SK-N-SH (cell line): ENCODE data around the gene PTGR3. TPM values are rescaled to one million over a fixed set of nuclear protein-coding genes. Genes with fewer than 3 reads are reported as not detected.

Experiments used
- CTCF ChIA-PET: fragments of 300-600, 350-600 bp; formaldehyde crosslinking; extraction: SDS; loops from one replicate; lab custom pipeline; 2021; lab: Yijun Ruan, JAX
- POLR2A ChIA-PET: fragments of 350-600 bp; sonication (Branson Sonifier 250); formaldehyde crosslinking; extraction: SDS; loops from one replicate; lab custom pipeline; 2020; ENCODE audit warnings: antibody characterized with exemption, inconsistent platforms; lab: Yijun Ruan, JAX
- DNase-seq: peaks from one replicate; pipeline ENCODE4 v3.0.0; 2012
- H2AFZ ChIP-seq: fragments of 200-600 bp; sonication (generic); 2 replicates; pipeline ENCODE4 v1.8.1; 2016; ENCODE audit warnings: antibody characterized with exemption, mild to moderate bottlenecking, low read depth
- H3F3A ChIP-seq: fragments of 200-600 bp; sonication (generic); replicated peaks from 2 replicates; pipeline ENCODE3; 2016; ENCODE audit warnings: antibody characterized with exemption, mild to moderate bottlenecking; ENCODE audit not compliant: insufficient read depth
- H3K27ac ChIP-seq, 2 experiments: fragments of 200-500 bp in 1 of 2; fragments of 200-600 bp in 1 of 2; sonication (Bioruptor generic) in 1 of 2; sonication (generic), shearing (Covaris generic) in 1 of 2; 2 replicates each; pipeline versions ENCODE4 v1.5.1 to v1.6.1; 2014 to 2016; ENCODE audit warnings: low read depth in 2 of 2, inconsistent platforms in 1 of 2, low read length in 1 of 2, mild to moderate bottlenecking in 1 of 2, mixed read lengths in 1 of 2
- H3K27me3 ChIP-seq: fragments of 200-600 bp; sonication (generic), shearing (Covaris generic); 2 replicates; pipeline ENCODE4 v1.6.1; 2016; ENCODE audit warnings: mixed run types; ENCODE audit not compliant: insufficient read depth
- H3K36me3 ChIP-seq, 2 experiments: fragments of 200-500 bp in 1 of 2; fragments of 200-600 bp in 1 of 2; sonication (Bioruptor generic) in 1 of 2; sonication (generic) in 1 of 2; replicated peaks in 1 of 2; 2 replicates each; pipeline versions ENCODE3 to v1.5.1; 2014 to 2016; ENCODE audit warnings: low read length in 1 of 2, mild to moderate bottlenecking in 1 of 2; ENCODE audit not compliant: insufficient read depth in 2 of 2, control insufficient read depth in 1 of 2
- H3K4me1 ChIP-seq, 2 experiments: fragments of 200-500 bp in 1 of 2; fragments of 200-600 bp in 1 of 2; sonication (Bioruptor generic) in 1 of 2; sonication (generic), shearing (Covaris generic) in 1 of 2; 2 replicates each; pipeline versions ENCODE4 v1.5.1 to v1.6.1; 2014 to 2016; ENCODE audit warnings: low read depth in 1 of 2, low read length in 1 of 2, mixed run types in 1 of 2; ENCODE audit not compliant: insufficient read depth in 2 of 2, control insufficient read depth in 1 of 2
- H3K4me2 ChIP-seq: fragments of 200-600 bp; sonication (generic), shearing (Covaris generic); 2 replicates; pipeline ENCODE4 v1.6.1; 2017; ENCODE audit warnings: mixed run types
- H3K4me3 ChIP-seq, 2 experiments: fragments of 200-500 bp in 1 of 2; fragments of 200-600 bp in 1 of 2; sonication (Bioruptor generic) in 1 of 2; sonication (generic), shearing (Covaris generic) in 1 of 2; 2 replicates each; pipeline versions ENCODE4 v1.5.1 to v1.8.1; 2014 to 2016; ENCODE audit warnings: low read depth in 2 of 2, inconsistent platforms in 1 of 2, low read length in 1 of 2, mild to moderate bottlenecking in 1 of 2, mixed read lengths in 1 of 2, moderate library complexity in 1 of 2
- H3K79me2 ChIP-seq: fragments of 200-600 bp; sonication (generic); 2 replicates; pipeline ENCODE4 v1.8.1; 2017; ENCODE audit warnings: mild to moderate bottlenecking; ENCODE audit not compliant: insufficient read depth
- H3K9ac ChIP-seq: fragments of 200-600 bp; sonication (generic); 2 replicates; pipeline ENCODE4 v1.6.1; 2017; ENCODE audit warnings: mixed run types
- H3K9me2 ChIP-seq: fragments of 200-600 bp; sonication (generic); 2 replicates; pipeline ENCODE4 v1.6.1; 2017; ENCODE audit warnings: mixed run types
- H3K9me3 ChIP-seq: fragments of 200-600 bp; sonication (generic); 2 replicates; pipeline ENCODE4 v1.6.1; 2017; ENCODE audit warnings: mixed run types, mild to moderate bottlenecking, moderate library complexity
- H4K20me1 ChIP-seq: fragments of 200-600 bp; sonication (generic); 2 replicates; pipeline ENCODE4 v1.6.1; 2017; ENCODE audit warnings: mild to moderate bottlenecking, mixed run types; ENCODE audit not compliant: insufficient read depth
- EZH2phosphoT487 ChIP-seq: fragments of 200-600 bp; sonication (generic); IDR thresholded peaks from 2 replicates; pipeline ENCODE4 v1.6.1; 2017; ENCODE audit warnings: low read depth, mixed run types, mild to moderate bottlenecking, antibody characterized with exemption, moderate library complexity, borderline replicate concordance
- FOSL2 ChIP-seq: IDR thresholded peaks from 2 replicates; pipeline ENCODE4 v1.4.0; 2012; ENCODE audit warnings: low read depth, mild to moderate bottlenecking, moderate library complexity, borderline replicate concordance
- FOXM1 ChIP-seq: IDR thresholded peaks from 2 replicates; pipeline ENCODE4 v1.4.0; 2012; ENCODE audit warnings: low read depth, mild to moderate bottlenecking
- GATA2 ChIP-seq: sonication (generic); formaldehyde crosslinking; IDR thresholded peaks from 2 replicates; pipeline ENCODE4 v1.5.0; 2020; ENCODE audit warnings: mild to moderate bottlenecking, missing genetic modification reagents
- IRF3 ChIP-seq: fragments of 150-350 bp; IDR thresholded peaks from 2 replicates; pipeline ENCODE4 v1.6.1; 2016; ENCODE audit warnings: mild to moderate bottlenecking, low read depth, low read length
- MEF2A ChIP-seq: IDR thresholded peaks from 2 replicates; pipeline ENCODE4 v1.4.0; 2012; ENCODE audit warnings: low read depth, borderline replicate concordance
- MXI1 ChIP-seq: IDR thresholded peaks from 2 replicates; pipeline ENCODE4 v1.6.1; 2012; ENCODE audit warnings: mild to moderate bottlenecking, low read depth, low read length, improper control_type of control experiment
- NRF1 ChIP-seq: IDR thresholded peaks from 2 replicates; pipeline ENCODE4 v1.6.1; 2012; ENCODE audit warnings: low read depth, mild to moderate bottlenecking, low read length
- POLR2AphosphoS5 ChIP-seq: IDR thresholded peaks from 2 replicates; pipeline ENCODE4 v1.6.1; 2012; ENCODE audit warnings: low read depth, low read length
- WGBS: methylation state at CpG from one replicate; pipeline ENCODE4 v1.1.6; 2017; ENCODE audit warnings: low lambda C conversion rate; 5-methylcytosine and 5-hydroxymethylcytosine counted together
- polyA plus RNA-seq, 3 experiments: library from polyadenylated mRNA; depleted of rRNA; stranded (reverse); fragments of >200 nt; gene quantifications; 2 replicates each; pipeline ENCODE4 v1.2.3, GENCODE V29; 2012
- TF ChIP-seq, protein P1 (sequence below): IDR thresholded peaks from 2 replicates; pipeline ENCODE4 v1.6.1; 2012; ENCODE audit warnings: mild to moderate bottlenecking, low read depth, low read length, moderate library complexity
- TF ChIP-seq, protein P2 (sequence below): IDR thresholded peaks from 2 replicates; pipeline ENCODE4 v1.4.0; 2012; ENCODE audit warnings: low read depth, borderline replicate concordance
- TF ChIP-seq, protein P3 (sequence below): IDR thresholded peaks from 2 replicates; pipeline ENCODE4 v1.4.0; 2012; ENCODE audit warnings: low read depth

Gene PTGR3
- polyA plus RNA-seq, 1 of the 3 experiments (the other 2 are of a cell fraction), result 20.7 TPM

- TF ChIP-seq GATA2 (CRISPR knock-in tag) (no peak), POLR2AphosphoS5 (no peak), NRF1 (no peak), EZH2phosphoT487 (no peak)
- TF ChIP-seq, protein P1, sequence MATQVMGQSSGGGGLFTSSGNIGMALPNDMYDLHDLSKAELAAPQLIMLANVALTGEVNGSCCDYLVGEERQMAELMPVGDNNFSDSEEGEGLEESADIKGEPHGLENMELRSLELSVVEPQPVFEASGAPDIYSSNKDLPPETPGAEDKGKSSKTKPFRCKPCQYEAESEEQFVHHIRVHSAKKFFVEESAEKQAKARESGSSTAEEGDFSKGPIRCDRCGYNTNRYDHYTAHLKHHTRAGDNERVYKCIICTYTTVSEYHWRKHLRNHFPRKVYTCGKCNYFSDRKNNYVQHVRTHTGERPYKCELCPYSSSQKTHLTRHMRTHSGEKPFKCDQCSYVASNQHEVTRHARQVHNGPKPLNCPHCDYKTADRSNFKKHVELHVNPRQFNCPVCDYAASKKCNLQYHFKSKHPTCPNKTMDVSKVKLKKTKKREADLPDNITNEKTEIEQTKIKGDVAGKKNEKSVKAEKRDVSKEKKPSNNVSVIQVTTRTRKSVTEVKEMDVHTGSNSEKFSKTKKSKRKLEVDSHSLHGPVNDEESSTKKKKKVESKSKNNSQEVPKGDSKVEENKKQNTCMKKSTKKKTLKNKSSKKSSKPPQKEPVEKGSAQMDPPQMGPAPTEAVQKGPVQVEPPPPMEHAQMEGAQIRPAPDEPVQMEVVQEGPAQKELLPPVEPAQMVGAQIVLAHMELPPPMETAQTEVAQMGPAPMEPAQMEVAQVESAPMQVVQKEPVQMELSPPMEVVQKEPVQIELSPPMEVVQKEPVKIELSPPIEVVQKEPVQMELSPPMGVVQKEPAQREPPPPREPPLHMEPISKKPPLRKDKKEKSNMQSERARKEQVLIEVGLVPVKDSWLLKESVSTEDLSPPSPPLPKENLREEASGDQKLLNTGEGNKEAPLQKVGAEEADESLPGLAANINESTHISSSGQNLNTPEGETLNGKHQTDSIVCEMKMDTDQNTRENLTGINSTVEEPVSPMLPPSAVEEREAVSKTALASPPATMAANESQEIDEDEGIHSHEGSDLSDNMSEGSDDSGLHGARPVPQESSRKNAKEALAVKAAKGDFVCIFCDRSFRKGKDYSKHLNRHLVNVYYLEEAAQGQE, result no peak
Observed at GRCh38 chr18:75253043-75253442, 44.1 kb upstream of the PTGR3 start (continued).

DNA sequence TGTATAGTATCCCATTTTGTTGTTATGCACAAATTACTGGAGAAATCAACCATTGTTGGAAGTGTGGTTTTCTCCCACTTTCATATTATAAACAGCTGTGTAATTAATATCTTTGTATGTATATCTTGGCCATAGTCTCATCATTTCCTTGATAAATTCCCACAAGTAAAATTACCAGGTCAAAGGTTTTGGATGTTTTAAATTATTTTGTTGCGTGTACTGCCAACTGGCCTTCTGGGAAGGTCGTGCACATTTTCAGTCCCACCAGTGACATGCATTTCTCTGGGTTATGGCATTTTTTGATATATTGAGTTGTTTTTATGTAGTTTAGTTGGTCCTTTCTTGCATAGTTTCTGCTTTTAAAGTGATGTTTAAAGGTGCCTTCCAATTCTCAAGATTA, 43.2 kb upstream of the PTGR3 start:
- Histone ChIP-seq H3K79me2 (0 out of 2 replicates have a peak, but pooled peaks cover 3% of the 10 kb centered on the region), H4K20me1 (no peaks in the 10 kb centered on the region), H3K9me2 (no peaks in the 10 kb centered on the region), H3F3A (peaks cover 7% of the 10 kb centered on the region), H3K9me3 (no peaks in the 10 kb centered on the region), H3K36me3 (no peaks in the 10 kb centered on the region), H3K9ac (no peak overlapping the region), H3K27me3 (no peaks in the 10 kb centered on the region), H2AFZ (no peak overlapping the region), H3K27ac (no peak overlapping the region; a peak in 1 of 4 replicates), H3K4me1 (peaks cover 0 to 37% of the 10 kb centered on the region in 2 experiments; a peak in 2 of 4 replicates), H3K4me3 (no peak overlapping the region)
- ChIA-PET CTCF (no interaction called here), POLR2A (no interaction called here)
- DNase-seq, result no peak
- no peak for TF ChIP-seq IRF3
- TF ChIP-seq, protein P2, sequence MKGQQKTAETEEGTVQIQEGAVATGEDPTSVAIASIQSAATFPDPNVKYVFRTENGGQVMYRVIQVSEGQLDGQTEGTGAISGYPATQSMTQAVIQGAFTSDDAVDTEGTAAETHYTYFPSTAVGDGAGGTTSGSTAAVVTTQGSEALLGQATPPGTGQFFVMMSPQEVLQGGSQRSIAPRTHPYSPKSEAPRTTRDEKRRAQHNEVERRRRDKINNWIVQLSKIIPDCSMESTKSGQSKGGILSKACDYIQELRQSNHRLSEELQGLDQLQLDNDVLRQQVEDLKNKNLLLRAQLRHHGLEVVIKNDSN, result no peak
- TF ChIP-seq, all 33 proteins: peak for 0
- no peak overlapping the region for H3K4me2 ChIP-seq
- WGBS, result 93% methylated on average over 2 of the region's 2 CpGs

- ChIA-PET POLR2A (no interaction called here), CTCF (no interaction called here)
- no peaks in the 10 kb centered on the region for H3K36me3 ChIP-seq
- H4K20me1 ChIP-seq, result no peaks in the 10 kb centered on the region
- peaks cover 7% of the 10 kb centered on the region for H3F3A ChIP-seq
- no peak overlapping the region for H3K27ac ChIP-seq
- no peaks in the 10 kb centered on the region for H3K9me2 ChIP-seq
- WGBS, result 85% methylated on average over 5 of the region's 5 CpGs
- H3K4me2 ChIP-seq, result no peak overlapping the region
- peaks cover 0 to 40% of the 10 kb centered on the region in 2 experiments; a peak in 2 of 4 replicates for H3K4me1 ChIP-seq
- H2AFZ ChIP-seq, result no peak overlapping the region
- H3K79me2 ChIP-seq, result 0 out of 2 replicates have a peak, but pooled peaks cover 3% of the 10 kb centered on the region
- no peak overlapping the region for H3K9ac ChIP-seq
- no peaks in the 10 kb centered on the region for H3K27me3 ChIP-seq
- no peaks in the 10 kb centered on the region for H3K9me3 ChIP-seq
- no peak for DNase-seq
- H3K4me3 ChIP-seq, result no peak overlapping the region
- TF ChIP-seq MXI1, result no peak
- no peak for TF ChIP-seq POLR2AphosphoS5
- no peak for TF ChIP-seq EZH2phosphoT487
- TF ChIP-seq, protein P3, sequence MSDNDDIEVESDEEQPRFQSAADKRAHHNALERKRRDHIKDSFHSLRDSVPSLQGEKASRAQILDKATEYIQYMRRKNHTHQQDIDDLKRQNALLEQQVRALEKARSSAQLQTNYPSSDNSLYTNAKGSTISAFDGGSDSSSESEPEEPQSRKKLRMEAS, result no peak
- TF ChIP-seq IRF3, result no peak
- TF ChIP-seq FOXM1, result no peak
- TF ChIP-seq, protein P1, result no peak
- no peak for TF ChIP-seq MEF2A
- TF ChIP-seq FOSL2, result no peak
Observed at GRCh38 chr18:75251466-75251865, 42.5 kb upstream of the PTGR3 start.
